ENCODE results near the gene RPL23. TPM values are rescaled to one million over a fixed set of nuclear protein-coding genes. Genes with fewer than 3 reads are reported as not detected.

RPL23 gene
- total and polyA plus RNA-seq, 9 of the 15 experiments (the other 6 are each of a cell fraction or from before 2014, with no cell fraction given), result 1,745 to 3,667 (median 3,096) TPM

DNA sequence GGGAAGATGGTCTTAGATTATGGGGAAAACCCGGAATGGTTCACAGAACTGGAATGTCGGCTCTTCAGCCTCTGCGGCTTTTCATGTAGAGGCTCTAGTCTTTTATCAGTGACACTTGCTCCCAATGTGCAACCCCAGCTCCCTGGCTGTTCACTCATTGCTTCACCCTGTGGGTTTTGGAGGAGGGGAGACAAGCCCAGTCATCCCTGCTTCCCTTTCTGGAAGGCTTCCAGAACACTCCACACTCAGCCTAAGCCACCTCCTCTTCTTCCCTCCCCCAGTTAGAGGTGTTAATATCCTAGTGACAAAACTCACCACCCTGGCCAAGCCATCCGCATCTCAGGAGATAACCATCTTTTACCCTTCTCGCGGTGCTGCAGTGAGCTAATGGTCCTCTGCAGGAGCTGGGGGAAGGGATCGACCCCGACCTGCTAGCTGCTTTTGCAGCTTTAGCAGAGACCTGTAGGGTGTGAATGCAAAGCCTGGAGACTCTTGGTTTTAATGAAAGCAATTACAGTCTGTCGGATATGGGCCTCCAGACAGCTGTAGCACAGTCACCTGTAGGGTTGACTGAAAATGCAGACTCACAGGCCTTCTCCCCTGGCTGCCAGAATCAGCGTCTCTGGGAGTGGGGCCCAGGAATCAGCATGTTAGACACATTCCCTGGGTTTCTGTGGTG is 47.6 kb upstream of the RPL23 start (continued):
- TF ChIP-seq, protein P1, sequence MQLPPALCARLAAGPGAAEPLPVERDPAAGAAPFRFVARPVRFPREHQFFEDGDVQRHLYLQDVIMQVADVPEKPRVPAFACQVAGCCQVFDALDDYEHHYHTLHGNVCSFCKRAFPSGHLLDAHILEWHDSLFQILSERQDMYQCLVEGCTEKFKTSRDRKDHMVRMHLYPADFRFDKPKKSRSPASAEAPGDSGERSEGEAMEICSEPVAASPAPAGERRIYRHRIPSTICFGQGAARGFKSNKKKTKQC (CRISPR knock-in tag; IDR thresholded peaks at IDR 0.05), result no peak
- TF ChIP-seq ZNF764 (CRISPR knock-in tag; IDR thresholded peaks at IDR 0.05; ENCODE audit: low read depth) (no peak), ZNF23 (CRISPR knock-in tag; IDR thresholded peaks at IDR 0.05) (no peak), HNRNPK (IDR thresholded peaks at IDR 0.05; ENCODE audit: low read depth, low read length, poor library complexity, severe bottlenecking) (no peak), MECOM (CRISPR knock-in tag; IDR thresholded peaks at IDR 0.05) (no peak), CHAMP1 (IDR thresholded peaks at IDR 0.05) (no peak), EHMT2 (IDR thresholded peaks at IDR 0.05) (no peak), KDM4B (IDR thresholded peaks at IDR 0.05; ENCODE audit: borderline replicate concordance in 2 of 2, low read depth in 1 of 2) (0 out of 4 replicates have a peak, but pooled peaks of 1 of the 2 experiments have one; percentile 25), RAD51 (IDR thresholded peaks at IDR 0.05; ENCODE audit: borderline replicate concordance, low read depth) (no peak), ZNF146 (CRISPR knock-in tag; IDR thresholded peaks at IDR 0.05; ENCODE audit: unreplicated experiment) (no peak), SPI1 (IDR thresholded peaks at IDR 0.05; ENCODE audit: borderline replicate concordance, low read depth, low read length) (no peak), TCF7L2 (IDR thresholded peaks at IDR 0.05; ENCODE audit: low read depth, low read length) (no peak), MAFF (IDR thresholded peaks at IDR 0.05; ENCODE audit: low read length) (peak; percentile 23; the same call in 1 of the 2 replicates), RAD21 (CRISPR knock-in tag; conservative IDR thresholded peaks at IDR 0.05 in 1 of 2, IDR thresholded peaks at IDR 0.05 in 1 of 2) (peak in 1 of 2 experiments; percentile 13; a peak in 1 of 4 replicates), HNRNPLL (IDR thresholded peaks at IDR 0.05; ENCODE audit: low read depth, low read length, poor library complexity, severe bottlenecking) (peak; percentile 38), ZBTB11 (CRISPR knock-in tag; IDR thresholded peaks at IDR 0.05) (no peak; a peak in 1 of 6 replicates), KDM5B (IDR thresholded peaks at IDR 0.05; ENCODE audit: insufficient replicate concordance, low read depth, low read length) (no peak), ZNF175 (CRISPR knock-in tag; IDR thresholded peaks at IDR 0.05; ENCODE audit: low read depth) (no peak)
- TF ChIP-seq, protein P2, sequence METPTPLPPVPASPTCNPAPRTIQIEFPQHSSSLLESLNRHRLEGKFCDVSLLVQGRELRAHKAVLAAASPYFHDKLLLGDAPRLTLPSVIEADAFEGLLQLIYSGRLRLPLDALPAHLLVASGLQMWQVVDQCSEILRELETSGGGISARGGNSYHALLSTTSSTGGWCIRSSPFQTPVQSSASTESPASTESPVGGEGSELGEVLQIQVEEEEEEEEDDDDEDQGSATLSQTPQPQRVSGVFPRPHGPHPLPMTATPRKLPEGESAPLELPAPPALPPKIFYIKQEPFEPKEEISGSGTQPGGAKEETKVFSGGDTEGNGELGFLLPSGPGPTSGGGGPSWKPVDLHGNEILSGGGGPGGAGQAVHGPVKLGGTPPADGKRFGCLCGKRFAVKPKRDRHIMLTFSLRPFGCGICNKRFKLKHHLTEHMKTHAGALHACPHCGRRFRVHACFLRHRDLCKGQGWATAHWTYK (CRISPR knock-in tag; IDR thresholded peaks at IDR 0.05), result no peak
